Stimulated activated CD8-positive, alpha-beta memory T cell treated with anti-CD3 and anti-CD28 coated beads, Interleukin-7, amount 100 ng/mL, for 1 hour (primary cell): Measurements from ENCODE around the gene CD86.
"Not testable (repeated sequence)": the region's sequence is repeated elsewhere in the genome, so short reads cannot be mapped to it uniquely, and the experiment has no call there.

Experiments
- DNase-seq, 2 donors: peaks; one replicate each; pipeline ENCODE4 v3.0.0-alpha.2; 2020; ENCODE audit warnings: low read depth in 2 of 2

Gene CD86

GRCh38 chr3:122151480-122151879 is 96.3 kb downstream of the CD86 start:
- no peak for DNase-seq

- not testable (repeated sequence) for DNase-seq
Measured at GRCh38 chr3:122164983-122165382, 109.8 kb downstream of the CD86 start.

DNA sequence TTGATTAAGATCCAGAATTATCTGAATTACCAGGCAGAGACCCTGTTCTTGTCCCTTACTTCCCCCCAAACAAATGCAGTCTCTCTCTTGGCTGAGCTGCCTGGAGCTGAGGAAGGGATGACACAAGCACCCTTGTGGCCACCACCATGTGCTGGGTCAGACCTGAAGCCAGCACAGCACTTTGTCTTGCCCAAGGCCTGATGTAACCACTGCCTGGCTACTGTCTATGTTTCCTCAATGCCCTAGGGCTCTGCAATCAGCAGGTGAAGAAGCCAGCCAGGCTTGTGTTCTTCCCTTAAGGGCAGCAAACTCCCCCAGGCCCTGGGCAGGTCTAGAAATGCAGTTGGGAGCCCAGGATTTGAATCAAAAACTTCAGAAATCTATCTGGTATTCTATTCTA is 112.5 kb downstream of the CD86 start:
- no peak for DNase-seq

DNA sequence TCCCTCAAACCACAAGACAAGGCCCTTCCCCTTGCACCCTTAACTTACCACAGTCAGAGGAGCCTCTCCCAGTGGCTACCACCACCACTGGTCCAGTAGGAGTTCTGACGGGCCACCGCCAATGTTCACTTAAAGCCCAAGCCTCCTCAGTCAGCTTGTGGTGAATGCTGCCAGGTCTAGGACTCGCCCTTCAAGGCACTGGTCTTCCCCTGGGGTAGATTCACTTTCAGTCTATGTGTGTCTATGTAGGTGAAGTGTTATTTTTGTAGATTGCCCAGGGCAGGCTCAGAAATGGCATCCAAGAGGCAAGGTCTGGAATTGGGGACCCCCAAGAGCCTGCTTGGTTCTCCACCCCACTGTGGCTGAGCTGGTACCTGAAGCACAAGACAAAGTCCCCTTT is 112.9 kb downstream of the CD86 start:
- DNase-seq, result no peak

DNA sequence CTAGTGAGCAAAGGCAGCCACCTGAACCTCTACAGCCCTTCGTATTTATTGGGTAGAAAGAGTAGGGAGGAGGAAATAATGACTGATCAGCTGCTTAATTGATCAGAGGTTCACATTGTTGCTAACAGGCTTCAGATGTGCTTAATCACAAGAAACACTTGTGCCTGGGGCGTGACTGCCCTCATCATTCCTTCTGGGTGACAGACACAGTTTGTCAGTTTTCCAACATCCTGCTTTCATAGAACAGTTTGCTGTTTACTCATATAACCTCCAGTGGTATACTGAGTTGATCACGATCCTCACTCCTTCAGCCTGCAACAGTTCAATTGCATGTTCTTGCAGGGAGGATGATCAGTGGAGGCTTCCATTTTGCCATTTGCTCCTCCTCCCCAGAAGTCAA is 114.7 kb downstream of the CD86 start:
- DNase-seq, result no peak
